Mesenchymal stem cell (in vitro differentiated cells and primary cell): Measurements from ENCODE around the gene PRIM2.
"Not testable (repeated sequence)": the region's sequence is repeated elsewhere in the genome, so short reads cannot be mapped to it uniquely, and the experiment has no call there.

Source experiments
- DNase-seq: peaks from one replicate; pipeline ENCODE4 v3.0.0-alpha.2; 2013
- H2AFZ ChIP-seq: one replicate; pipeline ENCODE4 v1.6.1; 2013; ENCODE audit warnings: low read depth, mild to moderate bottlenecking, control low read depth, inconsistent platforms, low read length, moderate library complexity
- H2AK5ac ChIP-seq: 2 replicates; pipeline ENCODE4 v1.6.1; 2013; ENCODE audit warnings: low read length, moderate library complexity, mild to moderate bottlenecking, inconsistent platforms; ENCODE audit not compliant: severe bottlenecking
- H2BK120ac ChIP-seq: one replicate; pipeline ENCODE4 v1.6.1; 2013; ENCODE audit warnings: low read depth, mild to moderate bottlenecking, inconsistent platforms, low read length, moderate library complexity
- H2BK12ac ChIP-seq, 2 experiments: one replicate each; pipeline ENCODE4 v1.6.1; 2013; ENCODE audit warnings: inconsistent platforms in 2 of 2, low read length in 2 of 2, mild to moderate bottlenecking in 2 of 2, moderate library complexity in 2 of 2, control low read depth in 1 of 2
- H2BK15ac ChIP-seq: one replicate; pipeline ENCODE4 v1.6.1; 2013; ENCODE audit warnings: mild to moderate bottlenecking, low read depth, inconsistent platforms; ENCODE audit not compliant: poor library complexity, severe bottlenecking
- H2BK5ac ChIP-seq: 2 replicates; pipeline ENCODE4 v1.6.1; 2013; ENCODE audit warnings: low read depth, mild to moderate bottlenecking, low read length, control low read depth, inconsistent platforms; ENCODE audit not compliant: poor library complexity, severe bottlenecking
- H3K14ac ChIP-seq, 2 experiments: one replicate each; pipeline ENCODE4 v1.6.1; 2013; ENCODE audit warnings: inconsistent platforms in 2 of 2, low read length in 2 of 2, control low read depth in 1 of 2, mild to moderate bottlenecking in 1 of 2, moderate library complexity in 1 of 2
- H3K18ac ChIP-seq, 2 experiments: one replicate each; pipeline ENCODE4 v1.6.1; 2013; ENCODE audit warnings: inconsistent platforms in 2 of 2, low read length in 2 of 2, control low read depth in 1 of 2, low read depth in 1 of 2, mild to moderate bottlenecking in 1 of 2
- H3K23ac ChIP-seq, 2 experiments: one replicate each; pipeline ENCODE4 v1.6.1; 2013; ENCODE audit warnings: inconsistent platforms in 2 of 2, low read length in 2 of 2, mild to moderate bottlenecking in 2 of 2, moderate library complexity in 2 of 2, control low read depth in 1 of 2
- H3K27ac ChIP-seq: 2 replicates; pipeline ENCODE4 v1.5.1; 2013; ENCODE audit warnings: mild to moderate bottlenecking, moderate library complexity, low read length, control low read depth, inconsistent platforms; ENCODE audit not compliant: poor library complexity, severe bottlenecking
- H3K27me3 ChIP-seq, 2 experiments: 2 replicates each; pipeline versions ENCODE4 v1.6.1 to v1.7.0; 2013; ENCODE audit warnings: low read length in 2 of 2, mild to moderate bottlenecking in 2 of 2, moderate library complexity in 2 of 2, control low read depth in 1 of 2, inconsistent platforms in 1 of 2; ENCODE audit not compliant: control insufficient read depth in 1 of 2, insufficient read depth in 1 of 2
- H3K36me3 ChIP-seq, 2 experiments: 2 replicates each; pipeline versions ENCODE4 v1.6.1 to v1.7.0; 2013; ENCODE audit warnings: low read length in 2 of 2, control low read depth in 1 of 2, inconsistent platforms in 1 of 2, low read depth in 1 of 2, mild to moderate bottlenecking in 1 of 2; ENCODE audit not compliant: insufficient read depth in 2 of 2, control insufficient read depth in 1 of 2
- H3K4ac ChIP-seq, 2 experiments: one replicate each; pipeline ENCODE4 v1.6.1; 2013; ENCODE audit warnings: inconsistent platforms in 2 of 2, low read length in 2 of 2, mild to moderate bottlenecking in 2 of 2, moderate library complexity in 2 of 2, control low read depth in 1 of 2, low read depth in 1 of 2
- H3K4me1 ChIP-seq: 2 replicates; pipeline ENCODE4 v1.6.1; 2013; ENCODE audit warnings: low read depth, low read length, control low read depth; ENCODE audit not compliant: control insufficient read depth, insufficient read depth
- H3K4me2 ChIP-seq: 2 replicates; pipeline ENCODE4 v1.6.1; 2013; ENCODE audit warnings: low read length, mild to moderate bottlenecking, inconsistent platforms; ENCODE audit not compliant: poor library complexity, severe bottlenecking
- H3K4me3 ChIP-seq, 2 experiments: 2 replicates each; pipeline versions ENCODE4 v1.5.1 to v1.7.0; 2013; ENCODE audit warnings: low read length in 2 of 2, mild to moderate bottlenecking in 2 of 2, control low read depth in 1 of 2, low read depth in 1 of 2; ENCODE audit not compliant: insufficient read depth in 1 of 2
- H3K79me1 ChIP-seq: replicated peaks from 2 replicates; pipeline ENCODE4 v1.6.1; 2013; ENCODE audit warnings: mild to moderate bottlenecking, control low read depth, low read length, inconsistent platforms; ENCODE audit not compliant: poor library complexity, severe bottlenecking
- H3K9ac ChIP-seq: 2 replicates; pipeline ENCODE4 v1.7.0; 2013; ENCODE audit warnings: mild to moderate bottlenecking, low read length, moderate library complexity
- H3K9me3 ChIP-seq: 2 replicates; pipeline ENCODE4 v1.7.0; 2013; ENCODE audit warnings: mild to moderate bottlenecking, low read length; ENCODE audit not compliant: control insufficient read depth
- H4K8ac ChIP-seq: one replicate; pipeline ENCODE4 v1.6.1; 2013; ENCODE audit warnings: inconsistent platforms, mild to moderate bottlenecking, low read length, moderate library complexity
- H4K91ac ChIP-seq: one replicate; pipeline ENCODE4 v1.6.1; 2013; ENCODE audit warnings: mild to moderate bottlenecking, low read length, inconsistent platforms
- WGBS: methylation state at CpG from one replicate; pipeline ENCODE4 v1.1.7; 2013; ENCODE audit warnings: mixed read lengths; 5-methylcytosine and 5-hydroxymethylcytosine counted together

PRIM2 gene

GRCh38 chr6:57443181-57443580 lies 125.8 kb downstream of the PRIM2 start:
- H3K9me3 ChIP-seq, H3K4me3 ChIP-seq, H2AK5ac ChIP-seq, H3K4me1 ChIP-seq, H2BK12ac ChIP-seq, H3K27me3 ChIP-seq, H3K9ac ChIP-seq, H2BK5ac ChIP-seq, H4K8ac ChIP-seq, H2AFZ ChIP-seq, H3K27ac ChIP-seq, DNase-seq, H2BK15ac ChIP-seq, H4K91ac ChIP-seq, H3K4me2 ChIP-seq, H2BK120ac ChIP-seq, H3K79me1 ChIP-seq, H3K4ac ChIP-seq, H3K18ac ChIP-seq, H3K36me3 ChIP-seq, H3K23ac ChIP-seq, H3K14ac ChIP-seq: not testable (repeated sequence)
- WGBS: 90% methylated on average over 1 of the region's 2 CpGs

DNA sequence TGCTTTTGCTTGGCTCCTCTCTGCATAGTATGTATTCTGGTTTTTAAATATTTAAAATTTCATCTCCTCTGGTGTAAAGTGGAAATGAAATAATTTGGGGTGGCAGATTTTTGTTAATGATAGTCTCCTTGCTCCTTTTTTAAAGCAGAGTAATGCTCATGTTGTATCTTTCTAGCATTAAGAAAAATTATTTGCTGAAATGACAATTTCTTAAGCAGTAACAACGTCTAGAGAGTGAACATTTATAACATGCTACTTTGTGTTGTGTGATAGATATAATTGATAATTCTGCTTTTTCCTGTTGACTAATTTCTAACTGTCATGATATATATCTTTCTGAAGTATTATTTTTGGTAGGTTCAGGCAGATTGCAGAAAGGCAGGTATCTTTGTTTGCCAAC lies 127.4 kb downstream of the PRIM2 start:
- not testable (repeated sequence) for H2BK12ac ChIP-seq, H3K18ac ChIP-seq, H2BK15ac ChIP-seq, H3K36me3 ChIP-seq, H3K27ac ChIP-seq, H3K4me3 ChIP-seq, H3K27me3 ChIP-seq, H3K14ac ChIP-seq, H4K8ac ChIP-seq, H2AK5ac ChIP-seq, H3K79me1 ChIP-seq, H3K4ac ChIP-seq, H4K91ac ChIP-seq, H3K4me1 ChIP-seq, H2BK5ac ChIP-seq, H3K23ac ChIP-seq, H2AFZ ChIP-seq, H2BK120ac ChIP-seq, H3K9ac ChIP-seq, H3K9me3 ChIP-seq, H3K4me2 ChIP-seq, DNase-seq
- no CpG with 5 or more reads among the region's 1 CpG for WGBS

DNA sequence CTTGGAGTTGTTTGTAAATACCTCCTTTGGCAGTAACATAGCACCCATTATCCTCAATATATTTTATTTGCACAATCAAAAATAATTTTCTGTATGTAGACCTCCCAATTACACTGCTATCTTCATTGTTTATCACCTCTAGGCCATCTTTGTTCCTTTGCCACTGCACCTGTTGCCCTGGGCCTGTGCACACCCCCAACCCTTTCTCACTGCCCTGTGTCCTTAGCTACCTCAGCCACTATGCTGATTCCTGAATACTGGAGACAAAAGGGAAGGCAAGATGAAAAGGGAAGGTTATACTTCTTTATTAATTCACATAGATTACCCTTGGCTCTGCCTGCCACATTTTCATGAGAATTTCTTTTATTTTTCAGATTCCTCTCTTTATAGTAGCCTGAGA lies 127.9 kb downstream of the PRIM2 start:
- not testable (repeated sequence) for H3K9me3 ChIP-seq, H3K14ac ChIP-seq, H3K18ac ChIP-seq, H2BK15ac ChIP-seq, H2AFZ ChIP-seq, H3K27me3 ChIP-seq, H2BK120ac ChIP-seq, H2BK12ac ChIP-seq, H3K36me3 ChIP-seq, H3K23ac ChIP-seq, H3K4me1 ChIP-seq, H3K4me3 ChIP-seq, H3K4ac ChIP-seq, DNase-seq, H3K9ac ChIP-seq, H3K4me2 ChIP-seq, H3K27ac ChIP-seq, H2AK5ac ChIP-seq, H4K8ac ChIP-seq, H2BK5ac ChIP-seq, H4K91ac ChIP-seq, H3K79me1 ChIP-seq

DNA sequence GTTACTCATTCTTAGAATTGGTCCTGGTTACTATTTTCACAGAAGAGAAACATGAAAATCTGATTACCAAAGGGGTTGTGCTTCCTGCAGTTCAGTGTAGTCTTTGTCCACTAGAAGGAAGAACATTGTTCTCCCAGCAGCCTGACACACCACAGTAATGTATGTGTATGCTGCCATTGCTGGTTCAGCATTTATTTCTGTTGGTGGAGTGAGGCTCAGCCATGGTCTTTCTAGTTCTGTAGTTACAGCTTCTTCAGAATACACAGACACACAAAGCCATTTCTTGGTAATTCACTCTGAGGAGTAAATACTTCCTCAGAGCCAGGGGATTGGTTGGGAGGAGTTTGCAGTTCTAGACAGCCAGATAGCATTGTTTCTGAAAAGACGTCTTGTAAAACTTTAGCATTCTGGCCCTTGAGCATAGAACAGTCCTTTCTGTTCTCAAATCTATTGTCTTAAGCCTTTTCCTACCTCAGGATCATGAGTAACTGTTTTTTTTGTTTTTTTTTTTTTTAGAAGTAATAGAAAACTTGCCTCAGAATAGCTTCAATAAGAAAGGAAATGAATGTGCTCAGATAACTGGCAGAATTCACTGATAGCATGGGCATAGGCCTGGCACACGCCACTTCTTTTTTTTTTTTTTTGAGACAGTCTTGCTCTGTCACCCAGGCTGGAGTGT lies 128.5 kb downstream of the PRIM2 start:
- H3K79me1 ChIP-seq, H3K23ac ChIP-seq, H4K8ac ChIP-seq, H3K4me1 ChIP-seq, H2BK120ac ChIP-seq, H2BK5ac ChIP-seq, H2BK12ac ChIP-seq, H3K36me3 ChIP-seq, H3K27me3 ChIP-seq, H4K91ac ChIP-seq, H3K4me2 ChIP-seq, H2AFZ ChIP-seq, H3K4ac ChIP-seq, H3K9me3 ChIP-seq, H3K4me3 ChIP-seq, DNase-seq, H3K9ac ChIP-seq, H3K18ac ChIP-seq, H2BK15ac ChIP-seq, H3K14ac ChIP-seq, H3K27ac ChIP-seq, H2AK5ac ChIP-seq: not testable (repeated sequence)
- 100% methylated on average over 1 of the region's 2 CpGs for WGBS
